Measurements from ENCODE around the gene ATP8A1.

- TF ChIP-seq, protein P1, sequence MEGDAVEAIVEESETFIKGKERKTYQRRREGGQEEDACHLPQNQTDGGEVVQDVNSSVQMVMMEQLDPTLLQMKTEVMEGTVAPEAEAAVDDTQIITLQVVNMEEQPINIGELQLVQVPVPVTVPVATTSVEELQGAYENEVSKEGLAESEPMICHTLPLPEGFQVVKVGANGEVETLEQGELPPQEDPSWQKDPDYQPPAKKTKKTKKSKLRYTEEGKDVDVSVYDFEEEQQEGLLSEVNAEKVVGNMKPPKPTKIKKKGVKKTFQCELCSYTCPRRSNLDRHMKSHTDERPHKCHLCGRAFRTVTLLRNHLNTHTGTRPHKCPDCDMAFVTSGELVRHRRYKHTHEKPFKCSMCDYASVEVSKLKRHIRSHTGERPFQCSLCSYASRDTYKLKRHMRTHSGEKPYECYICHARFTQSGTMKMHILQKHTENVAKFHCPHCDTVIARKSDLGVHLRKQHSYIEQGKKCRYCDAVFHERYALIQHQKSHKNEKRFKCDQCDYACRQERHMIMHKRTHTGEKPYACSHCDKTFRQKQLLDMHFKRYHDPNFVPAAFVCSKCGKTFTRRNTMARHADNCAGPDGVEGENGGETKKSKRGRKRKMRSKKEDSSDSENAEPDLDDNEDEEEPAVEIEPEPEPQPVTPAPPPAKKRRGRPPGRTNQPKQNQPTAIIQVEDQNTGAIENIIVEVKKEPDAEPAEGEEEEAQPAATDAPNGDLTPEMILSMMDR (IDR thresholded peaks at IDR 0.05) = no peak
- no peak for TF ChIP-seq POLR2A (IDR thresholded peaks at IDR 0.05)
Observed at GRCh38 chr4:42533042-42533441, 123.9 kb downstream of the ATP8A1 start.

Data from body of pancreas (tissue), 4 donors.